Neural cell (in vitro differentiated cells): ENCODE data around the gene COL6A3.

ENCODE experiments used
- CTCF ChIP-seq: fragments of 450-650 bp; IDR thresholded peaks from 2 replicates; pipeline ENCODE4 v1.5.1; 2014; ENCODE audit warnings: antibody characterized with exemption, mild to moderate bottlenecking, moderate library complexity; ENCODE audit not compliant: poor library complexity, severe bottlenecking
- EP300 ChIP-seq: fragments of 450-650 bp; conservative IDR thresholded peaks from 2 replicates; pipeline ENCODE4 v1.6.1; 2014; ENCODE audit warnings: antibody characterized with exemption, mild to moderate bottlenecking, moderate library complexity; ENCODE audit not compliant: poor library complexity, severe bottlenecking
- EZH2 ChIP-seq: fragments of 200-600, 300-800 bp; shearing (Covaris generic), sonication (generic); IDR thresholded peaks from 2 replicates; pipeline ENCODE4 v1.6.1; 2014; ENCODE audit warnings: antibody characterized with exemption, low read length, borderline replicate concordance, mild to moderate bottlenecking; ENCODE audit not compliant: insufficient read depth, poor library complexity, severe bottlenecking
- MXI1 ChIP-seq: fragments of 450-650 bp; conservative IDR thresholded peaks from 2 replicates; pipeline ENCODE4 v1.6.1; 2014; ENCODE audit warnings: antibody characterized with exemption, mild to moderate bottlenecking; ENCODE audit not compliant: poor library complexity, severe bottlenecking
- POLR2AphosphoS5 ChIP-seq: IDR thresholded peaks from 2 replicates; pipeline ENCODE4 v1.6.1; 2012
- RAD21 ChIP-seq: fragments of 450-650 bp; conservative IDR thresholded peaks from 2 replicates; pipeline ENCODE4 v1.6.1; 2014; ENCODE audit warnings: antibody characterized with exemption, mild to moderate bottlenecking, moderate library complexity
- SMC3 ChIP-seq: fragments of 450-650 bp; conservative IDR thresholded peaks from 2 replicates; pipeline ENCODE4 v1.6.1; 2014; ENCODE audit warnings: antibody characterized with exemption, mild to moderate bottlenecking, moderate library complexity; ENCODE audit not compliant: poor library complexity
- TAF1 ChIP-seq: IDR thresholded peaks from 2 replicates; pipeline ENCODE4 v1.6.1; 2012; ENCODE audit warnings: low read depth

DNA sequence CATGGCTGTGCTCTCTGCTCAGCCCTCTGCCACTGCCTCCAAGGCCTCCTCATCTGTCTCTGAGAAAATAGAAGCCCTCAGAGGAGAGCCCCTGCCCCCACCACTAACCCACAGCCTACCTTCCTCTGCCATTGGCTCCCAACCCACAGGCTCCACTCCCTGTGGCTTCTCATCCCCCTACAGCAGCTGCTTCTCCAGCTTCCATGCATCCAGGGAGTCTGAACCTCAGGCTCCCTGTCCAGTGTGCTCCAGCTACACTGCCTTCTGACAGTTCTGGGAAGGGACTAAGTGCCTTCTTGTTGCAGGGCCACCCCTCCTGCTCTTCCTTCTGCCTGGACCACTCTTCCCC, 29.3 kb downstream of the COL6A3 start:
- no peak for TF ChIP-seq TAF1
- no peak for TF ChIP-seq MXI1
- TF ChIP-seq CTCF: no peak
- TF ChIP-seq EP300: no peak
- TF ChIP-seq SMC3: no peak
- TF ChIP-seq POLR2AphosphoS5: no peak
- TF ChIP-seq EZH2: no peak
- no peak for TF ChIP-seq RAD21
